GM19043 (cell line): ENCODE measurements around the gene RASSF7.

Source experiments
- ATAC-seq: cut with Tn5 transposase; IDR thresholded peaks from one replicate; pipeline ENCODE4 v1.9.1; 2021; ENCODE audit warnings: low read depth; ENCODE audit not compliant: unreplicated experiment

Gene RASSF7

DNA sequence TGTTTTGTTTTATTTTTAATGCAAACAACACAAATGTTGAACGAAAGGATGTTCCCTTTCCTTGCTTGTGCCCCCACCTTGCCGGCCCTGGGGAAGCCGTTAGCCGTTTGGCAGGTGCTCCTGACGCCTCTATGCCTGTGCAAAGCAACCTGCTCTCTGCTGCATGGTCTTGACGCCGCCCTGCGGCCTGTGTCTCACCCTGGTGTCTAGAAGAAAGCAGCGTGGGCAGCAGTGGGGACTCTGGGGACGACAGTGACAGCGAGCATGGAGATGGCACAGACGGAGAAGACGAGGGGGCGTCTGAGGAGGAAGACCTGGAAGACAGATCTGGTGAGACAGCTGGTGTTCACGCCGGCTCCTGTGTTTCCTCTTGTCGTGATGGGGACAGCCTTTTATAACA lies 21.0 kb downstream of the RASSF7 start:
- no peak for ATAC-seq

DNA sequence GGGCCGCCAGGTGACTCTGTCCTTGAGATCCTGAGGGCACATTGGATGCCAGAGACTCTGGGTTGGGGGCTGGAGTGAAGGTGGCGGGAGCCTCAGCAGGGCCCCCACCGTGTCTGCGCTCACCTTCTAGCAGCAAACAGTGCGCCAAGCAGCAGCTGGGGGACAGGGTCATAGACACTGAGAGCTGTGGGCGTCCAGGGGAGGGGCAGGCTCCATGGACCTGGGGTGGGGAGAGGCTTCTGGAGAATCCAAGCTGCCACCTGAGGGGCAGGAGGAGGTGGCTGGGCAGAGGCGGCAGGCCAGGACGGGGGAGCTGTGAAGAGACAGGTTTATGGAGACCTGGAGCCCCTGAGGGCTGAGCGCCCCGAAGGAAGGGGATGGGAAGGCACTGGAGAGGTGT lies 23.5 kb downstream of the RASSF7 start:
- ATAC-seq: no peak

DNA sequence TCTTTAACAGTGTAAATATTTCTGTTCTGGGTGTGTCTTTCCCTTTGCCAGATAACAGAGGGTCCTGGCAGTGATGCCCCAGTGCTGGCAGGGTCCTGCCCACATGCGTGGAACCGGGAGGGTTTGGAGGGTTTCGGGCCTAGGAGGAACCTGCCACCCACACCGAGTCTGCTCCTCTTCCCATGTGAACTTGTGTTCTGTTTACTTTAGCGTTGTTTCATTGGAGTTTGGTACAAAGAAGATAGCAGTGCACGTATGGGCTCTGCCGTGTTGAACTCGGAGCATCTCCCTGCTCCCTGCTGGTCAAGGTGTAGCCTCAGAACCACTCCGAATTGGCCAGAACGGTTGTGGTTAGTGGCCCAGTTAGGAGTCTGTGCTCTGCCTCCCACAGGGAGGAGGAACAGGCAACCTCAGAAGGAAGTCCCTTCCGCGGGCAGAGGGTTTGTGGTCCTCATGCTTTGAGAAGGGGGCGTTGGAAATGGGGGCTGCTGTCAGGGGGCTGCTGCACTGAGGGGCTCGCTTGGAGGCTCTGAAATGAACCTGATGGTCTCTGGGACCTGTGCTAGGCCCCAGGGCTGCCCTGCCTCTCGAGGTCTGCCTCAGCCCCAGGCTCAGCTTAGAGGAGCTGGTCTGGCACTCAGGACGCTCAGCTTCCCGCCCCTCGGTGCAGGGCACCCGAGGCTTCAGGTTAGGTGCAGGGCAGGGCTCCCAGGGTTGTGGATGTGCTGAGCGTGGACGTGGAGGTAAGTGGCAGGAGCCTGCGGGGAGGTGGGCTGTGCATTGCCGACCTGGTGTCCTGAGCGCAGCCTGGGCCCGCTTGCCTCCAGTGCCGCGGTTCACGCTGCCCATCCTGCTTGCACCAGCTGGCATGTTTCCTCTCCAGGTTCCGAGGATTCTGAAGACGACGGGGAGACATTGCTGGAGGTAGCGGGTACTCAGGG lies 25.9 kb downstream of the RASSF7 start:
- no peak for ATAC-seq

- ATAC-seq: no peak
Measured at GRCh38 chr11:587546-587945, 26.8 kb downstream of the RASSF7 start.

DNA sequence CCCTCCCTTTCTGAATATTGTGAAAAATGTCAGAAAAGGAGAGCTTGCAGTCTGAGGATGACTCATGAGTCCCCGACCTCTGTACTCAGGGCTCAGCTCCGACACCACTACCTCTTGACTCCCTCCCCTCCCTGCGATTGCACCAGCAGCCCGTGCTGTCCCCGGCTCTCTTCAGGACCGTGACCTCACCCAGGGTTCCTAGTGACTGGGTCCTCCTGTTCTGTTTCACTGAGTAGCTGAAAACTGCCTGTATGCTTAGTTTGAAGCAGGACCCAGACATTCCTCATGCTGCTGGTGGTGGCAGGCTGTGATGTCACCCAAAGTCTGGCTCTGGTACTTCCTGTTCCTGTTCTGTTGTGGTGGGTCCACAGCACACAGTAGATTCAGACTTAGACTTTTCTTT lies 27.2 kb downstream of the RASSF7 start:
- ATAC-seq: no peak

DNA sequence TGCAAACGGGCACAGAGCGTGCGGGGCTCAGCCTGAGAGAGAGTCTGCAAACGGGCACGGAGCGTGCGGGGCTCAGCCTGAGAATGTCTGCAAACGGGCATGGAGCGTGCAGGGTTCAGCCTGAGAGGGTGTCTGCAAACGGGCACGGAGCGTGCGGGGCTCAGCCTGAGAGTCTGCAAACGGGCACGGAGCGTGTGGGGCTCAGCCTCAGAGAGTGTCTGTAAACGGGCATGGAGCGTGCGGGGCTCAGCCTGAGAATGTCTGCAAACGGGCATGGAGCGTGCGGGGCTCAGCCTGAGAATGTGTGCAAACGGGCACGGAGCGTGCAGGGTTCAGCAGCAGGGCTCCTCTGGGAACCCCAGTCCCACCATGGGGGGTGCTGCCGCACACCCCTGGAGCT lies 29.0 kb downstream of the RASSF7 start:
- no peak for ATAC-seq

DNA sequence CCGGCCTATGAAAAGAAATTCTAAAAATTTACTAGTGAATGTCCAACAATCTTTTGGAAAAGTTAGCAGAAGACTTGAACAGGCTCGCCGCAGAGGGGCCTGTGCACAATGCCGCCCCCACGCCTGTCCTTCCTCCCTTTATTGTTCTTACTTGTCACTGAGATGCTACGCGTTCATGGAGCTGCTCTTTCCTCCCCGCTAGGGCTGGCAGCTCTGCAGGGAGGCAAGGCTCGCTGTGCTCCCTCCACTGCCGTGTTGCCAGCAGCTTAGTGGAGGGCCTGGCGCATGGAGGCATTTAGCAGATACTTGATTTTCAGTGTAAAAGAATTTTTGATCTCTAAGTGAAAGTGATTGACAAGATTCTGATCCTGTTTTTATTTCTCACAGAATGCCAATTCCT lies 30.2 kb downstream of the RASSF7 start:
- no peak for ATAC-seq

GRCh38 chr11:592501-592900 lies 31.7 kb downstream of the RASSF7 start:
- ATAC-seq: no peak

- ATAC-seq: no peak
Measured at GRCh38 chr11:592918-593317, 32.1 kb downstream of the RASSF7 start.

- no peak for ATAC-seq
Measured at GRCh38 chr11:593347-593746, 32.6 kb downstream of the RASSF7 start.

GRCh38 chr11:595400-595799 lies 34.6 kb downstream of the RASSF7 start:
- ATAC-seq: no peak

DNA sequence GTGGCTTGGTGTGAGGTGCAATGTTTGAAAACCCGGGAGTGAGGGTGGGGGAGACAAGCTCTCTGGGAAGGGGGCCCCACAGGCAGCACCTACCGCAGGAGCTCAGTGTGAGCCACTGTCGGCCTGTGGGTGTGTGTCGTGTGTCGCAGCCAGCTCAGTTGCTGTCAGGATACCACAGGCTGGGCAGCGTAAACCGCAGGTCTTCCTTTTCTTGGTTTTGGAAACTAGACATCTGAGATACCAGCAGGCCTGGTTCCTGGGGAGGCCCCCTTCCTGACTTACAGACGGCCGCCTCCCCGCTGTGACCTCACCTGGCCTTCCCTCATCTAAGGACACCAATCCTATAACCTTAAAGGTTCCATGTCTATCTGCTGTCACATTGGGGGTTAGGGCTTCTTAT lies 35.6 kb downstream of the RASSF7 start:
- ATAC-seq: no peak

GRCh38 chr11:597166-597725 lies 36.5 kb downstream of the RASSF7 start:
- no peak for ATAC-seq

GRCh38 chr11:598005-598680 lies 37.4 kb downstream of the RASSF7 start:
- ATAC-seq: no peak

- ATAC-seq: no peak
Measured at GRCh38 chr11:601573-602245, 40.9 kb downstream of the RASSF7 start.

- ATAC-seq: no peak
Measured at GRCh38 chr11:603154-603553, 42.4 kb downstream of the RASSF7 start.

GRCh38 chr11:605286-606129 lies 44.7 kb downstream of the RASSF7 start:
- ATAC-seq: no peak

GRCh38 chr11:606245-606644 lies 45.5 kb downstream of the RASSF7 start:
- ATAC-seq: no peak

DNA sequence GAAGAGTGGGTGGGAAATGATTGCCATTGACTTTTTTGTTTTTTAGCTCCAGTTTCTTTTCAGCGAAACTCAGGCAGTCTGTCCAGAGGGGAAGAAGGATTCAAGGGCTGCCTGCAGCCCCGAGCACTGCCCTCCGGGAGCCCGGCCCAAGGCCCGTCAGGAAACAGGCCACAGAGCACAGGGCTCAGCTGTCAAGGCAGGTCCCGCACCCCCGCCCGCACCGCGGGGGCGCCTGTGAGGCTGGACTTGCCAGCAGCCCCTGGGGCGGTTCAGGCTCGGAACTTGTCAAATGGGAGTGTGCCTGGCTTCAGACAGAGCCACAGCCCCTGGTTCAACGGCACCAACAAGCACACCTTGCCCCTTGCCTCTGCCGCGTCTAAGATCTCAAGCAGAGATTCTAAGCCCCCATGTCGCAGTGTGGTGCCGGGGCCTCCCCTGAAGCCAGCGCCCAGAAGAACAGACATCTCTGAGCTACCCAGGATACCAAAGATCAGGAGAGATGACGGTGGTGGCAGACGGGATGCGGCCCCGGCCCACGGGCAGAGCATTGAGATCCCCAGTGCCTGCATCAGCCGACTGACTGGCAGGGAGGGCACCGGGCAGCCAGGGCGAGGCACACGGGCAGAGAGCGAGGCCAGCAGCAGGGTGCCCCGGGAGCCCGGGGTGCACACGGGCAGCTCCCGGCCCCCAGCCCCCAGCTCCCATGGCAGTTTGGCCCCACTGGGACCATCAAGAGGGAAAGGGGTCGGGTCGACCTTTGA lies 46.4 kb downstream of the RASSF7 start:
- no peak for ATAC-seq
